CD4-positive, alpha-beta T cell treated with Interleukin-15 for 4 hours (primary cell): ENCODE results near the gene PROSER2.

Source experiments
- DNase-seq: peaks from one replicate; pipeline ENCODE4 v3.0.0-alpha.2; 2020; ENCODE audit warnings: low spot score

Gene PROSER2

GRCh38 chr10:11823122-11823988 lies at the start of gene PROSER2:
PROSER2 (plus strand) TSS chr10:11823356; CDS start chr10:11852078, 28,722 bp downstream.
- no peak for DNase-seq

GRCh38 chr10:11773761-11774441 lies 49.3 kb upstream of the PROSER2 start:
- no peak for DNase-seq

- no peak for DNase-seq
Observed at GRCh38 chr10:11775412-11775811, 47.7 kb upstream of the PROSER2 start.

- no peak for DNase-seq
Observed at GRCh38 chr10:11776080-11776479, 47.1 kb upstream of the PROSER2 start.

GRCh38 chr10:11781114-11781513 lies 42.0 kb upstream of the PROSER2 start:
- DNase-seq = no peak

GRCh38 chr10:11782793-11783557 lies 40.2 kb upstream of the PROSER2 start:
- DNase-seq = peak; percentile 26

- no peak for DNase-seq
Observed at GRCh38 chr10:11783558-11783865, 39.6 kb upstream of the PROSER2 start.

- no peak for DNase-seq
Observed at GRCh38 chr10:11787374-11787773, 35.8 kb upstream of the PROSER2 start.

GRCh38 chr10:11787846-11788245 lies 35.3 kb upstream of the PROSER2 start:
- no peak for DNase-seq

- no peak for DNase-seq
Observed at GRCh38 chr10:11789306-11789705, 33.9 kb upstream of the PROSER2 start.

GRCh38 chr10:11789956-11790355 lies 33.2 kb upstream of the PROSER2 start:
- no peak for DNase-seq

GRCh38 chr10:11793762-11794479 lies 29.2 kb upstream of the PROSER2 start:
- no peak for DNase-seq

- DNase-seq = no peak
Observed at GRCh38 chr10:11794566-11794965, 28.6 kb upstream of the PROSER2 start.

GRCh38 chr10:11795101-11795920 lies 27.8 kb upstream of the PROSER2 start:
- no peak for DNase-seq

GRCh38 chr10:11796474-11796873 lies 26.7 kb upstream of the PROSER2 start:
- no peak for DNase-seq

- DNase-seq = no peak
Observed at GRCh38 chr10:11797281-11797680, 25.9 kb upstream of the PROSER2 start.

GRCh38 chr10:11797847-11798633 lies 25.1 kb upstream of the PROSER2 start:
- DNase-seq = no peak

- DNase-seq = no peak
Observed at GRCh38 chr10:11798845-11799735, 24.1 kb upstream of the PROSER2 start.

- DNase-seq = no peak
Observed at GRCh38 chr10:11799736-11800080, 23.4 kb upstream of the PROSER2 start.
